Measurements from ENCODE around the gene MORF4L1. TPM values are rescaled to one million over a fixed set of nuclear protein-coding genes. Genes with fewer than 3 reads are reported as not detected.

The MORF4L1 gene
- total RNA-seq, 1 donor from 2014 or later = 410 TPM

Other genes starting within 250 kb of the MORF4L1 start
- gene CHRNB4, start 231.7 kb upstream of the MORF4L1 start, total RNA-seq = not detected in 2 replicates
- gene ADAMTS7, start 61.4 kb upstream of the MORF4L1 start, total RNA-seq = 12.6 and 19.3 TPM in 2 replicates
- gene CTSH, start 72.2 kb downstream of the MORF4L1 start, total RNA-seq = 25.0 and 50.2 TPM in 2 replicates
- gene RASGRF1, start 217.9 kb downstream of the MORF4L1 start, total RNA-seq = 0.33 and 2.2 TPM in 2 replicates

All from dermis blood vessel endothelial cell (primary cell).